Esophagus muscularis mucosa (tissue), 4 donors: ENCODE results near the gene PDE1C. TPM values are rescaled to one million over a fixed set of nuclear protein-coding genes. Genes with fewer than 3 reads are reported as not detected.

ENCODE experiments used
- DNase-seq: peaks from one replicate; pipeline ENCODE4 v3.0.0-alpha.2; 2017; ENCODE audit errors: extremely low spot score
- H3K27ac ChIP-seq, 4 donors: fragments of 200-600 bp; sonication (generic); replicated peaks in 1 of 4; 1 replicate in 3 of 4; 2 replicates in 1 of 4; pipeline ENCODE4 v1.5.1; 2016 to 2019; ENCODE audit warnings: mild to moderate bottlenecking in 1 of 4
- H3K27me3 ChIP-seq, 4 donors: fragments of 200-600 bp; sonication (generic); one replicate each; pipeline versions ENCODE4 v1.5.1 to v1.6.0; 2016 to 2019
- H3K36me3 ChIP-seq, 4 donors: fragments of 200-600 bp; sonication (generic); one replicate each; pipeline ENCODE4 v1.5.1; 2016 to 2019
- H3K4me1 ChIP-seq, 4 donors: fragments of 200-600 bp; sonication (generic); one replicate each; pipeline ENCODE4 v1.5.1; 2016 to 2019
- H3K4me3 ChIP-seq, 4 donors: fragments of 200-600 bp; sonication (generic); 1 replicate in 2 of 4; 2 replicates in 2 of 4; pipeline ENCODE4 v1.5.1; 2016 to 2019; ENCODE audit warnings: mild to moderate bottlenecking in 4 of 4, moderate library complexity in 1 of 4
- H3K9me3 ChIP-seq, 4 donors: fragments of 200-600 bp; sonication (generic); 1 replicate in 3 of 4; 2 replicates in 1 of 4; pipeline ENCODE4 v1.5.1; 2016 to 2019
- EP300 ChIP-seq: sonication (generic); formaldehyde crosslinking; IDR thresholded peaks from one replicate; pipeline ENCODE4 v1.6.1; 2017; ENCODE audit warnings: antibody characterized with exemption
- POLR2A ChIP-seq: fragments of 450-650 bp; IDR thresholded peaks from one replicate; pipeline ENCODE4 v1.6.1; 2017; ENCODE audit warnings: antibody characterized with exemption, moderate library complexity, mild to moderate bottlenecking, low read depth
- POLR2AphosphoS5 ChIP-seq, 2 donors: sonication (generic); formaldehyde crosslinking; IDR thresholded peaks; one replicate each; pipeline ENCODE4 v1.6.1; 2017; ENCODE audit warnings: antibody characterized with exemption in 2 of 2
- WGBS: methylation state at CpG from one replicate; pipeline ENCODE4 v1.1.5; 2018; 5-methylcytosine and 5-hydroxymethylcytosine counted together
- intact Hi-C: fragments of 100-400 bp; cut with DNase I; formaldehyde crosslinking; loops from one replicate; pipeline ENCODE4 v1.15.1; 2023
- total RNA-seq, 4 donors: library from RNA; depleted of rRNA; stranded (reverse); fragments of >200 nt; gene quantifications; one replicate each; pipeline versions ENCODE4 v1.1.0 to v1.2.1, GENCODE V29; 2016
- TF ChIP-seq, protein P1 (sequence below), 3 experiments: fragments of 200-600 bp in 2 of 3; fragments of 450-650 bp in 1 of 3; sonication (generic) in 2 of 3; IDR thresholded peaks; one replicate each; pipeline ENCODE4 v1.5.1; 2017 to 2019; ENCODE audit warnings: antibody characterized with exemption in 3 of 3, mild to moderate bottlenecking in 2 of 3, moderate library complexity in 1 of 3

The PDE1C gene
- total RNA-seq, 4 donors from 2014 or later = 13.3 to 25.5 (median 17.3) TPM

DNA sequence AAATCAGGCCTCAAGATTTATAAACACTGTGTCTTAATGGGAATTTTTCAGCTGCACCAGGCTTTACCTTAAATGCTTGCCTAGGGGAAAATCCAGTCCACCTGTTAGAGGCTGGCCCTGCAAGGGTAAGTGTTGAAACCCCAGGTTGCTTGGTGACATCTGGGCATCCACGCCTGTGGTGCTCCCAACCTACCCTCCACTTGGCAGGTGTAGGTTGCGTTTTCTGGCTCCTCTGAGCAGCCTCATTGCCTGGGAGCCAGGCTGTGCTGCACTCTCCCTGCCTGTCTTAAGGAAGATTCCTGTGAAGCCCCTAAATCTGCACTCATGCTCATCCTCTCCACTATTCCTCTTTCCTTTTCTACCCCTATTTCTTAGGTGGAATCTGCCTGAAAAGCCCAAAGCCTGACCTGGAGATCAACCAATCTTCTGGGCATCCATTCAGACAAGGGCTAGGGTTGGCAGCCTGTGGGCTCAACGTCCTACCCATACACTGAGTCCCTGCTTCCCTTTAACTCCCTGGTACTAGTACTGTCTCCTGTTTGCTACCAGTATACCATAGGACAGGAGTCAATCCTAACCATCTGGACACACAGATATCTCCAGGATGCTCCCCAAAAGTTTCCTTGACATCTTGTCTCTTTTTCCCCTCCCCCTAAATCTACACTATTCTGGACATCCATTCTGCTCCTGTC lies 150.4 kb downstream of the PDE1C start:
- no peak for DNase-seq
- H3K36me3 ChIP-seq = no peaks in the 10 kb centered on the region
- no peak overlapping the region for H3K4me3 ChIP-seq
- no peaks in the 10 kb centered on the region for H3K9me3 ChIP-seq
- TF ChIP-seq POLR2A (no peak), POLR2AphosphoS5 (IDR thresholded peaks at IDR 0.05) (no peak), EP300 (no peak)
- TF ChIP-seq, protein P1, sequence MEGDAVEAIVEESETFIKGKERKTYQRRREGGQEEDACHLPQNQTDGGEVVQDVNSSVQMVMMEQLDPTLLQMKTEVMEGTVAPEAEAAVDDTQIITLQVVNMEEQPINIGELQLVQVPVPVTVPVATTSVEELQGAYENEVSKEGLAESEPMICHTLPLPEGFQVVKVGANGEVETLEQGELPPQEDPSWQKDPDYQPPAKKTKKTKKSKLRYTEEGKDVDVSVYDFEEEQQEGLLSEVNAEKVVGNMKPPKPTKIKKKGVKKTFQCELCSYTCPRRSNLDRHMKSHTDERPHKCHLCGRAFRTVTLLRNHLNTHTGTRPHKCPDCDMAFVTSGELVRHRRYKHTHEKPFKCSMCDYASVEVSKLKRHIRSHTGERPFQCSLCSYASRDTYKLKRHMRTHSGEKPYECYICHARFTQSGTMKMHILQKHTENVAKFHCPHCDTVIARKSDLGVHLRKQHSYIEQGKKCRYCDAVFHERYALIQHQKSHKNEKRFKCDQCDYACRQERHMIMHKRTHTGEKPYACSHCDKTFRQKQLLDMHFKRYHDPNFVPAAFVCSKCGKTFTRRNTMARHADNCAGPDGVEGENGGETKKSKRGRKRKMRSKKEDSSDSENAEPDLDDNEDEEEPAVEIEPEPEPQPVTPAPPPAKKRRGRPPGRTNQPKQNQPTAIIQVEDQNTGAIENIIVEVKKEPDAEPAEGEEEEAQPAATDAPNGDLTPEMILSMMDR (IDR thresholded peaks at IDR 0.05) = no peak
- no peak overlapping the region for H3K27ac ChIP-seq
- 68% methylated on average over 3 of the region's 3 CpGs for WGBS
- H3K27me3 ChIP-seq = no peaks in the 10 kb centered on the region
- intact Hi-C loops = no loop called here
- peaks cover 6 to 15% (median 11%) of the 10 kb centered on the region in 4 donors for H3K4me1 ChIP-seq

DNA sequence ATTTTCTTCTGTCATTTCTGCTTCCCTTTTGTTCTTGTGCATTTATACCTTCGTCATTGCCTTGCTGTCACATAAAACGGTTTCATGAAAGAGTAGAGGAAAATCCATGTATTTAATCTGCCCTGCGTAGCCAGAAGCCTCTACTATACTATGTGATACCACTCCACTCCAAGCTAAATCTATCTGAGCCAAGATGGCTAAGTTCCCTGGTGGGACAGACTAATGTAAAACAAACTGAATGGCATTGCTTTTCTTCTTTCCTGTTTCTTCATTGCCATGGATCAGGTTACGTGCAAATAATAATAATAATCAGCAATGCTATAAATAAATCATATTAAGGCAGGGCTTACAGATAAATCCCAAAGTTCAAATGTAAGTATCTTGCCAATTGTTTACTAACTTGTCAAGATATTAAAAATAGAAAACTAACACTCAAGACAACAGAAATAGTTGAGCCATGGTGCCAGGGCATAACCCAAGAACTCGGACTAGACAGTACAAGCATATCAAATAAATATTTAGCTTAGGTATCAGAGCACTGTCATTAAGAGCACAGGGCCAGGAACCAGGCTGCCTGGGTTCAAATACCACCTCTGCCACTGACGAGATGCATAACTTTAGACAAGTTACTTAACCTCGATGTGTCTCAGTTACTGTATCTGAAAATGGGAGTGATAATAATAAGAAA lies 151.4 kb downstream of the PDE1C start:
- Histone ChIP-seq H3K36me3 (no peaks in the 10 kb centered on the region), H3K4me1 (peaks cover 6 to 15% (median 12%) of the 10 kb centered on the region in 4 donors), H3K4me3 (no peak overlapping the region), H3K27ac (no peak overlapping the region), H3K9me3 (no peaks in the 10 kb centered on the region), H3K27me3 (no peaks in the 10 kb centered on the region)
- TF ChIP-seq, protein P1 (IDR thresholded peaks at IDR 0.05) = no peak
- no peak for TF ChIP-seq EP300
- no peak for TF ChIP-seq POLR2A
- TF ChIP-seq POLR2AphosphoS5 (IDR thresholded peaks at IDR 0.05) = no peak
- WGBS = 69% methylated on average over 7 of the region's 7 CpGs
- DNase-seq = no peak
- intact Hi-C loops = no loop called here

DNA sequence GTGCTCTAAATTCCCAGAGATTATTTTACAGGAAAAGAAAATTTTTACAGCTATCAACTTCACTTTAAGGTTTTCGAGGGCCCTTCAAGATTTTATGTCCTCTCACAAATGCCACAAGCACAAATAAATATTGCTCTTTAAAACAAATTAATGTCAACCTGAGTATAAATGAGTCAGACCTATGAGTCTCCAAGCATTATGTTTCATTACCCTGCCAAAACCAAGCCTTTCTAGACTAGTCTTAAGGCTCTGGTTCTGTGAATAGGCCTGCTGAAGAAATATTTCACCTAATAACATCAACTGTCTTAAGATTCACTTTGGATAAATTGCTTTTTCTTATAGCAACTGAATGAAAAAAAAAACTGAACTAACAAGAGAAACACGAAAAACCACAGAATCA lies 153.0 kb downstream of the PDE1C start:
- 61% methylated on average over 2 of the region's 2 CpGs for WGBS
- TF ChIP-seq, protein P1 (IDR thresholded peaks at IDR 0.05) = no peak
- TF ChIP-seq POLR2A (no peak), POLR2AphosphoS5 (IDR thresholded peaks at IDR 0.05) (no peak), EP300 (no peak)
- Histone ChIP-seq H3K36me3 (no peaks in the 10 kb centered on the region), H3K9me3 (no peaks in the 10 kb centered on the region), H3K4me1 (peaks cover 6 to 19% (median 15%) of the 10 kb centered on the region in 4 donors), H3K27ac (no peak overlapping the region), H3K27me3 (no peaks in the 10 kb centered on the region), H3K4me3 (no peak overlapping the region)
- intact Hi-C loops = no loop called here
- no peak for DNase-seq

DNA sequence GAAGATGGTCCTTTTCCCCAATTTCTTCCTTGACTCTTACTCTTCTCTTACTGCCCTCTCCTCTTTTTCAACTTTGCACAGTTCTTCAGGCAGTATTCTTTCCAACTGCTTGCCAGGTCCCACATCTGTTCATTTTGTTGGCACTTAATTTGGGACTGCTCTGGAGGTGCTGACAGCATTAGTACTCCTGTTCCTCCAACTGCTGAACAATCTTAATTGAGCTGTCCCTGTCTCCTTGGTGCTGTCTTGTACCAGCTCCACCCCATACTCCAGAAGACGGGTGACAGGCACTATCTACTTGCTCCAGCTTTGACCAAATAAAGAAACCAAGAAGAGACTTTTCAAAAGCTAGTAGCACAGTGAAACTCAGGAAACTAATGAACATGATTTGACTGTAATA lies 160.0 kb downstream of the PDE1C start:
- no peaks in the 10 kb centered on the region for H3K9me3 ChIP-seq
- peaks cover 15 to 27% (median 19%) of the 10 kb centered on the region in 4 donors for H3K4me1 ChIP-seq
- H3K36me3 ChIP-seq = no peaks in the 10 kb centered on the region
- no peak for DNase-seq
- H3K27me3 ChIP-seq = no peaks in the 10 kb centered on the region
- WGBS = 50% methylated on average over 1 of the region's 1 CpG
- no peak overlapping the region for H3K4me3 ChIP-seq
- H3K27ac ChIP-seq = no peak overlapping the region
- intact Hi-C loops = no loop called here
- TF ChIP-seq, protein P1 (IDR thresholded peaks at IDR 0.05) = no peak
- TF ChIP-seq POLR2A (no peak), POLR2AphosphoS5 (IDR thresholded peaks at IDR 0.05) (no peak), EP300 (no peak)
